Astrocyte (in vitro differentiated cells and primary cell): ENCODE results near the gene ELF1.

ENCODE experiments used
- CTCF ChIP-seq: IDR thresholded peaks from 2 replicates; pipeline ENCODE4 v1.5.1; 2011; ENCODE audit warnings: low read depth, mild to moderate bottlenecking, inconsistent platforms, low read length, moderate library complexity; ENCODE audit not compliant: insufficient read depth
- EZH2 ChIP-seq: IDR thresholded peaks from 2 replicates; pipeline ENCODE4 v1.6.1; 2012; ENCODE audit warnings: mild to moderate bottlenecking, low read length, inconsistent platforms; ENCODE audit not compliant: insufficient read depth

- no peak for TF ChIP-seq CTCF
- no peak for TF ChIP-seq EZH2
Measured at GRCh38 chr13:40987606-40988280, 31.4 kb downstream of the ELF1 start.
